ENCODE data around the gene FOXD3. TPM values are rescaled to one million over a fixed set of nuclear protein-coding genes. Genes with fewer than 3 reads are reported as not detected.

FOXD3 gene
- total and polyA plus RNA-seq, 4 donors, result under 0.01 to 0.05 TPM; not detected in 2

DNA sequence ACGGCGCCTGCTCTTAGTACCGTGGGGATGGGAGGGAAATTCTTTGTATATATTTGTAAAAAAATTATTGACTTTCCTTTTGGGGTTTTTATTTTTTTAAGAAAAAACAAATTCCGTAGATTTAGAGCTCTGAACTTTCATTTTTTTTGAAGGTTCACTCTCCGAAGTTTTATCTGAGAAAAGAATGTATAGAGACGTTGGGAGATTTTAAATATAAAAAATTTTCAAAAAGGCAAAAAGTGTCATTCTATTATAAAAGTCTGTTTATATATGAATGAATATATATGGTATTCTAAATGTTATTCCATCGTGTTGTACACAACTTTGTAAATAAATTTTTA lies 2.4 kb downstream of the FOXD3 start:
- H3K36me3 ChIP-seq (ENCODE audit: control insufficient read depth in 4 of 4, insufficient read depth in 3 of 4, low read depth in 1 of 4, low read length in 3 of 4), result no peaks in the 10 kb centered on the region

DNA sequence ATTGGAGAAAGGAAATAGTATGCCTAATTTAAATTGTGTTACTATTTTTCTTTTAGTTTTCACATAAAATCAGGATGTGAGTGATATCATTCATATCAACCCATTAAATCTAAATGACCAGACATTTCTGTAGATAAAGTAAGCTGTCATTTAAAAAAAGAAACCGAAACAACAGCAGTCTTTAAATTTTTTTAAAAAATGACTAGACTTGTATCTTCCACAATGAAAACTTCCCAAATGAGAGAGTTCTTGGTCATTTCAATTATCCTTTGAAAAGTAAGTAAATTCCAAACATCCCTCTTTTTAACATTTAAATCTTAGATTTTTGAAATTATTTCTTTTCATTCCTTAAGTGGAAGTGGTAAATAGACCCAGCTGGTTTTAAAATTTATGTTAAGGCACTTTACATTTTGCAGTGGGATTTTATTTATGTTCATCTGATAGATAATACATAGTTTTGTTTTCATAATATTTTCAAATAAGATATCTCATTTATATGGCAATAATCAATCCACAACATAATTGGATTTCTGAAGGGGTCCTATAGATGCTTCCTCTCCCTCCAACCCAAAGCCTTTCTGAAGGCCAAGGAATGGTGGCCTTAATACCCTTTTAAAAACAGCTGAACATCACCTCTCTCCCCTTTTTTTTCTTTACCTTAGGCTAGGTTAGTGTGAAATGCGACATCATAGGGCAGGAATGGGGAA lies 3.1 kb downstream of the FOXD3 start:
- no peak for DNase-seq (ENCODE audit: low spot score)
- Histone ChIP-seq H3K36me3 (ENCODE audit: control insufficient read depth in 4 of 4, insufficient read depth in 3 of 4, low read depth in 1 of 4, low read length in 3 of 4) (no peaks in the 10 kb centered on the region), H3K9ac (ENCODE audit: low read depth in 1 of 2, low read length in 2 of 2) (no peak overlapping the region), H3K27ac (ENCODE audit: low read depth in 1 of 2, low read length in 2 of 2) (no peak overlapping the region), H3K9me3 (ENCODE audit: control insufficient read depth in 4 of 4, low read length in 3 of 4) (peaks cover 0 to 13% (median 0%) of the 10 kb centered on the region in 4 donors), H3K4me1 (ENCODE audit: control insufficient read depth in 4 of 4, insufficient read depth in 4 of 4, low read length in 3 of 4) (peaks cover 4 to 34% (median 21%) of the 10 kb centered on the region in 4 donors), H3K4me3 (ENCODE audit: low read depth in 1 of 3, low read length in 3 of 3) (no peak overlapping the region), H3K27me3 (ENCODE audit: control insufficient read depth in 4 of 4, insufficient read depth in 4 of 4, low read length in 3 of 4) (peaks cover 5 to 42% (median 21%) of the 10 kb centered on the region in 4 donors)
- 11% methylated on average over 2 of the region's 2 CpGs for WGBS
- TF ChIP-seq JUND (IDR thresholded peaks at IDR 0.05), result no peak
- TF ChIP-seq RXRA (IDR thresholded peaks at IDR 0.05), result no peak
- TF ChIP-seq ZBTB33 (IDR thresholded peaks at IDR 0.05), result no peak
- TF ChIP-seq, protein P1, sequence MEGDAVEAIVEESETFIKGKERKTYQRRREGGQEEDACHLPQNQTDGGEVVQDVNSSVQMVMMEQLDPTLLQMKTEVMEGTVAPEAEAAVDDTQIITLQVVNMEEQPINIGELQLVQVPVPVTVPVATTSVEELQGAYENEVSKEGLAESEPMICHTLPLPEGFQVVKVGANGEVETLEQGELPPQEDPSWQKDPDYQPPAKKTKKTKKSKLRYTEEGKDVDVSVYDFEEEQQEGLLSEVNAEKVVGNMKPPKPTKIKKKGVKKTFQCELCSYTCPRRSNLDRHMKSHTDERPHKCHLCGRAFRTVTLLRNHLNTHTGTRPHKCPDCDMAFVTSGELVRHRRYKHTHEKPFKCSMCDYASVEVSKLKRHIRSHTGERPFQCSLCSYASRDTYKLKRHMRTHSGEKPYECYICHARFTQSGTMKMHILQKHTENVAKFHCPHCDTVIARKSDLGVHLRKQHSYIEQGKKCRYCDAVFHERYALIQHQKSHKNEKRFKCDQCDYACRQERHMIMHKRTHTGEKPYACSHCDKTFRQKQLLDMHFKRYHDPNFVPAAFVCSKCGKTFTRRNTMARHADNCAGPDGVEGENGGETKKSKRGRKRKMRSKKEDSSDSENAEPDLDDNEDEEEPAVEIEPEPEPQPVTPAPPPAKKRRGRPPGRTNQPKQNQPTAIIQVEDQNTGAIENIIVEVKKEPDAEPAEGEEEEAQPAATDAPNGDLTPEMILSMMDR (IDR thresholded peaks at IDR 0.05; ENCODE audit: low read depth, low read length, missing input control), result no peak
- no peak for TF ChIP-seq HNF4A (conservative IDR thresholded peaks at IDR 0.05)

More for the DNA sequence above, 2.4 kb downstream of the FOXD3 start:
- peaks cover 4 to 36% (median 21%) of the 10 kb centered on the region in 4 donors for H3K4me1 ChIP-seq (ENCODE audit: control insufficient read depth in 4 of 4, insufficient read depth in 4 of 4, low read length in 3 of 4)
- peak overlapping the region in 1 of 3 donors; percentile 56 for H3K4me3 ChIP-seq (ENCODE audit: low read depth in 1 of 3, low read length in 3 of 3)
- TF ChIP-seq YY1 (IDR thresholded peaks at IDR 0.05), result no peak
- TF ChIP-seq, protein P2, sequence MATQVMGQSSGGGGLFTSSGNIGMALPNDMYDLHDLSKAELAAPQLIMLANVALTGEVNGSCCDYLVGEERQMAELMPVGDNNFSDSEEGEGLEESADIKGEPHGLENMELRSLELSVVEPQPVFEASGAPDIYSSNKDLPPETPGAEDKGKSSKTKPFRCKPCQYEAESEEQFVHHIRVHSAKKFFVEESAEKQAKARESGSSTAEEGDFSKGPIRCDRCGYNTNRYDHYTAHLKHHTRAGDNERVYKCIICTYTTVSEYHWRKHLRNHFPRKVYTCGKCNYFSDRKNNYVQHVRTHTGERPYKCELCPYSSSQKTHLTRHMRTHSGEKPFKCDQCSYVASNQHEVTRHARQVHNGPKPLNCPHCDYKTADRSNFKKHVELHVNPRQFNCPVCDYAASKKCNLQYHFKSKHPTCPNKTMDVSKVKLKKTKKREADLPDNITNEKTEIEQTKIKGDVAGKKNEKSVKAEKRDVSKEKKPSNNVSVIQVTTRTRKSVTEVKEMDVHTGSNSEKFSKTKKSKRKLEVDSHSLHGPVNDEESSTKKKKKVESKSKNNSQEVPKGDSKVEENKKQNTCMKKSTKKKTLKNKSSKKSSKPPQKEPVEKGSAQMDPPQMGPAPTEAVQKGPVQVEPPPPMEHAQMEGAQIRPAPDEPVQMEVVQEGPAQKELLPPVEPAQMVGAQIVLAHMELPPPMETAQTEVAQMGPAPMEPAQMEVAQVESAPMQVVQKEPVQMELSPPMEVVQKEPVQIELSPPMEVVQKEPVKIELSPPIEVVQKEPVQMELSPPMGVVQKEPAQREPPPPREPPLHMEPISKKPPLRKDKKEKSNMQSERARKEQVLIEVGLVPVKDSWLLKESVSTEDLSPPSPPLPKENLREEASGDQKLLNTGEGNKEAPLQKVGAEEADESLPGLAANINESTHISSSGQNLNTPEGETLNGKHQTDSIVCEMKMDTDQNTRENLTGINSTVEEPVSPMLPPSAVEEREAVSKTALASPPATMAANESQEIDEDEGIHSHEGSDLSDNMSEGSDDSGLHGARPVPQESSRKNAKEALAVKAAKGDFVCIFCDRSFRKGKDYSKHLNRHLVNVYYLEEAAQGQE (IDR thresholded peaks at IDR 0.05), result no peak
- no peak for TF ChIP-seq FOXA1 (IDR thresholded peaks at IDR 0.05)
- 10% methylated on average over 7 of the region's 7 CpGs for WGBS
- peaks cover 0 to 13% (median 0%) of the 10 kb centered on the region in 4 donors for H3K9me3 ChIP-seq (ENCODE audit: control insufficient read depth in 4 of 4, low read length in 3 of 4)
- H3K27me3 ChIP-seq (ENCODE audit: control insufficient read depth in 4 of 4, insufficient read depth in 4 of 4, low read length in 3 of 4), result peaks cover 6 to 41% (median 22%) of the 10 kb centered on the region in 4 donors
- DNase-seq (ENCODE audit: low spot score), result no peak
- no peak overlapping the region for H3K27ac ChIP-seq (ENCODE audit: low read depth in 1 of 2, low read length in 2 of 2)
- no peak overlapping the region for H3K9ac ChIP-seq (ENCODE audit: low read depth in 1 of 2, low read length in 2 of 2)

GRCh38 chr1:63326106-63326472 lies 3.7 kb downstream of the FOXD3 start:
- 11% methylated on average over 20 of the region's 20 CpGs for whole genome bisulfite sequencing
- Histone ChIP-seq H3K4me1 (ENCODE audit: control insufficient read depth in 4 of 4, insufficient read depth in 4 of 4, low read length in 3 of 4) (peaks cover 4 to 33% (median 21%) of the 10 kb centered on the region in 4 donors), H3K9ac (ENCODE audit: low read depth in 1 of 2, low read length in 2 of 2) (no peak overlapping the region), H3K36me3 (ENCODE audit: control insufficient read depth in 4 of 4, insufficient read depth in 3 of 4, low read depth in 1 of 4, low read length in 3 of 4) (no peaks in the 10 kb centered on the region), H3K4me3 (ENCODE audit: low read depth in 1 of 3, low read length in 3 of 3) (no peak overlapping the region), H3K27ac (ENCODE audit: low read depth in 1 of 2, low read length in 2 of 2) (no peak overlapping the region), H3K27me3 (ENCODE audit: control insufficient read depth in 4 of 4, insufficient read depth in 4 of 4, low read length in 3 of 4) (peaks cover 6 to 40% (median 23%) of the 10 kb centered on the region in 4 donors), H3K9me3 (ENCODE audit: control insufficient read depth in 4 of 4, low read length in 3 of 4) (peaks cover 0 to 13% (median under 1%) of the 10 kb centered on the region in 4 donors)
- no peak for DNase-seq (ENCODE audit: low spot score)
- TF ChIP-seq SP1 (IDR thresholded peaks at IDR 0.05) (no peak), JUND (IDR thresholded peaks at IDR 0.05) (no peak), HNF4A (conservative IDR thresholded peaks at IDR 0.05) (no peak), TAF1 (conservative IDR thresholded peaks at IDR 0.05) (no peak), EGR1 (IDR thresholded peaks at IDR 0.05; ENCODE audit: low read depth in 2 of 2) (no peak), GABPA (IDR thresholded peaks at IDR 0.05 in 1 of 2, conservative IDR thresholded peaks at IDR 0.05 in 1 of 2) (no peak), FOXA2 (IDR thresholded peaks at IDR 0.05) (no peak), RAD21 (IDR thresholded peaks at IDR 0.05) (no peak)
- TF ChIP-seq, protein P2 (IDR thresholded peaks at IDR 0.05), result no peak
- TF ChIP-seq, protein P3, sequence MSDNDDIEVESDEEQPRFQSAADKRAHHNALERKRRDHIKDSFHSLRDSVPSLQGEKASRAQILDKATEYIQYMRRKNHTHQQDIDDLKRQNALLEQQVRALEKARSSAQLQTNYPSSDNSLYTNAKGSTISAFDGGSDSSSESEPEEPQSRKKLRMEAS (IDR thresholded peaks at IDR 0.05), result no peak
